ENCODE results near the gene PAQR8.
"Not testable (repeated sequence)": the region's sequence is repeated elsewhere in the genome, so short reads cannot be mapped to it uniquely, and the experiment has no call there.

Gene PAQR8

GRCh38 chr6:52376763-52377162, 14.8 kb downstream of the PAQR8 start:
- DNase-seq (ENCODE audit: low read depth in 2 of 2): no peak

- no peak for DNase-seq (ENCODE audit: low read depth in 2 of 2)
Measured at GRCh38 chr6:52377538-52378221, 15.7 kb downstream of the PAQR8 start.

GRCh38 chr6:52381249-52381648, 19.3 kb downstream of the PAQR8 start:
- no peak for DNase-seq (ENCODE audit: low read depth in 2 of 2)

GRCh38 chr6:52384145-52384766, 22.3 kb downstream of the PAQR8 start:
- no peak for DNase-seq (ENCODE audit: low read depth in 2 of 2)

- no peak for DNase-seq (ENCODE audit: low read depth in 2 of 2)
Measured at GRCh38 chr6:52385074-52385473, 23.1 kb downstream of the PAQR8 start.

GRCh38 chr6:52388119-52388518, 26.2 kb downstream of the PAQR8 start:
- not testable (repeated sequence) for DNase-seq (ENCODE audit: low read depth in 2 of 2)

GRCh38 chr6:52388790-52389189, 26.8 kb downstream of the PAQR8 start:
- no peak for DNase-seq (ENCODE audit: low read depth in 2 of 2)

GRCh38 chr6:52389264-52389625, 27.3 kb downstream of the PAQR8 start:
- DNase-seq (ENCODE audit: low read depth in 2 of 2): no peak

- DNase-seq (ENCODE audit: low read depth in 2 of 2): no peak
Measured at GRCh38 chr6:52389626-52390360, 27.8 kb downstream of the PAQR8 start.

- DNase-seq (ENCODE audit: low read depth in 2 of 2): peak; percentile 17 to 37
Measured at GRCh38 chr6:52390361-52390727, 28.4 kb downstream of the PAQR8 start.

- DNase-seq (ENCODE audit: low read depth in 2 of 2): no peak
Measured at GRCh38 chr6:52391599-52391998, 29.6 kb downstream of the PAQR8 start.

GRCh38 chr6:52392944-52393343, 31.0 kb downstream of the PAQR8 start:
- DNase-seq (ENCODE audit: low read depth in 2 of 2): no peak

GRCh38 chr6:52393780-52394179, 31.8 kb downstream of the PAQR8 start:
- DNase-seq (ENCODE audit: low read depth in 2 of 2): no peak

- DNase-seq (ENCODE audit: low read depth in 2 of 2): no peak
Measured at GRCh38 chr6:52394251-52394666, 32.3 kb downstream of the PAQR8 start.

GRCh38 chr6:52395969-52396368, 34.0 kb downstream of the PAQR8 start:
- DNase-seq (ENCODE audit: low read depth in 2 of 2): no peak

GRCh38 chr6:52399511-52400312, 37.8 kb downstream of the PAQR8 start:
- no peak for DNase-seq (ENCODE audit: low read depth in 2 of 2)

GRCh38 chr6:52400313-52401041, 38.5 kb downstream of the PAQR8 start:
- DNase-seq (ENCODE audit: low read depth in 2 of 2): no peak

GRCh38 chr6:52403086-52403485, 41.1 kb downstream of the PAQR8 start:
- DNase-seq (ENCODE audit: low read depth in 2 of 2): no peak

- no peak for DNase-seq (ENCODE audit: low read depth in 2 of 2)
Measured at GRCh38 chr6:52403627-52404026, 41.7 kb downstream of the PAQR8 start.

GRCh38 chr6:52405243-52405642, 43.3 kb downstream of the PAQR8 start:
- no peak for DNase-seq (ENCODE audit: low read depth in 2 of 2)

GRCh38 chr6:52407467-52407866, 45.5 kb downstream of the PAQR8 start:
- DNase-seq (ENCODE audit: low read depth in 2 of 2): no peak

GRCh38 chr6:52409499-52409898, 47.5 kb downstream of the PAQR8 start:
- no peak for DNase-seq (ENCODE audit: low read depth in 2 of 2)

Data from stimulated activated CD8-positive, alpha-beta memory T cell treated with anti-CD3 and anti-CD28 coated beads, Interleukin-15, amount 100 ng/mL, for 4 hours (primary cell).